Left hindlimb (tissue), 1 donor: ENCODE data around the gene USP33.
"Not testable (repeated sequence)": the region's sequence is repeated elsewhere in the genome, so short reads cannot be mapped to it uniquely, and the experiment has no call there.

ENCODE experiments used
- DNase-seq: peaks from one replicate; pipeline ENCODE4 v3.0.0-alpha.2; 2018

The USP33 gene

DNA sequence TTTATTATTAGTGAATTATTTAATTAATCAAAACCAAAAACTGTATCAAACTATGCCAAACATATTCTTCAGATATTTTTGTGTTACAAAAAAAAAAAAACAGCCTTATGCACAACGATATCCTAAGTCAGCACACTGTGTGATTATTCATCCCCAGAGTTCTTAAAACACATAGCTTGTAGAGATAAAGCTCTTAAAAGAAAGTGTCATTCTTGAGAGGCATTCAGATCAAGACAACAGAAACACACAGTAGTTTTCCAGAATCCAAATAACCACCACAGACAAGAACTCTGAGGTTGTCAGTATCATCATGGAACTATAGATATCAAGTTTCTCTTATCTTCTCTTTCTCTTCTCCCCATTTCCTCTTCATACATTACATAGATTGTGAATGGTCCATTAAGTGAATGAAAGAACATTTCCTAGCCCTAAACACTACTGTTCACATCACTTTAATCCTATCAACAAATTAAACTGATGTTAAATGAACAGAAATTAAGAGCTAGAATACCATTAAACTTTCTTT is 90.7 kb downstream of the USP33 start:
- no peak for DNase-seq

DNA sequence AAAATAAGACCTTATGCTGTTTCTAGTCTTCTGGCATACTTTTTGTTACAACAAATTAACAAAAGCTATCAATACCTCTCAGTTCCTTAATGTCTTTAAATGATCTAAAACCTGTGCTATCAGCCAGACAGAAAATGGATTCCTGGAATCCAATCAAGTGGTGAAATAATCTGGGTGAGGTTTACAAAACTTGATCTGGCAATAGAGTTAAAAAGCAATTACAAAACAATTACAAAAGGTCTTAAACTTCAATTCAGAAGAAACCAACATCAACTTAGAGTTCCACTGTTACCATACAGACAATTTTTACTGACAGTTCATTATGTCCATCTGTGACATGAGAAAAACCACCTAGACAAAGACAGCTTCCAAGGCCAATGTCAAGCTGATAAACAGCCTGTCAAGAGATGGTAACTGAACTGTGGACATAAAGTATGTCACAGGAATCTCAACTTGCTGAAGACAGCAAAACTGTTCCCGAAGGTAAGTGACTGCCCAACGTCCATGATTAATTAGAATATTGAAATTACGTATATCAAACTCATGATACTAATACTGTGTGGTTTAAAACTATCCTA is 94.6 kb downstream of the USP33 start:
- no peak for DNase-seq

DNA sequence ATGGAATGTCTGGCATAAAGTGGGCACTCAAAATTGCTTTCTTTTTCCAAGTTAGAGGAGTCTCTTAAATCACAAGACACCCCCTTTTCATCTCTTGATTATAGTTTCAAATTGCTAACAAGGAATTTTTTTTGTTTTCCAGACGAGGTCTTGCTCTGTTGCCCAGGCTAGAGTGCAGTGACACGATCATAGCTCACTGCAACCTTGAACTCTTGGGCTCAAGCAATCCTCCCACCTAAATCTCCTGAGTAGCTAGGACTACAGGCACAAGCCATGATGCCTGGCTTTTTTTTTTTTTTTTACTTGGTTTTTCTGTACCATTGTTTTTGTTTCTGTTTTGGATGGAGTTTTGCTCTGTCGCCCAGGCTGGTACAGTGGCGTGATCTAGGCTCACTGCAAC is 98.0 kb downstream of the USP33 start:
- no peak for DNase-seq

DNA sequence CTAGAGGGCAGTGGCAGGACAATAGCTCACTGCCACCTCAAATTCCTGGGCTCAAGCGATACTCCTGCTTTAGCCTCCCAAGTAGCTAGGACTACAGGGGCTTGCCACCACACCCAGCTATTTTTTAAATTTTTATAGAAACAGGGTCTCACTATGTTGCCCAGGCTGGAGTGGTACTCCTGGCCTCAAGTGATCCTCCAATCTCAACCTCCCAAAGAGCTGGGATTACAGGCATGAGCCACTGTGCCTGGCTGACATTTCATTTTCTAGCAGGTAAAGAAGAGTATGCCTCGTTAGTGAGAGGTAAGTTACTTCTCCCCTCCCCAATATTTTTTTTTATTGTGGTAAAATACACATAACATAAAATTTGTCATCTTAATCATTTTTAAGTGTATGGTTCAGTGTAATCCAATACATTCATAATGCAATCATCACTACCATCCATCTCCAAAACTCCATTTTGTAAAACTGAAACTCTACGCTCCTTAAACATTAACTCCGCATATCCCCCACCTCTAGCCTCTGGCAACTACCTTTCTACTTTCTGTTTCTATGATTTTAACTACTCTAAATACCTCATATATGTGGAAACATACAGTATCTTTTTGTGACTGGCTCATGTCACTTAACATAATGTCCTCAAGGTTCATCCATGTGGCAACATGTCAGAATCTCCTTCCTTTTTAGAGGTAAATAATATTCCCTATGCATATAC is 99.6 kb downstream of the USP33 start:
- no peak for DNase-seq

DNA sequence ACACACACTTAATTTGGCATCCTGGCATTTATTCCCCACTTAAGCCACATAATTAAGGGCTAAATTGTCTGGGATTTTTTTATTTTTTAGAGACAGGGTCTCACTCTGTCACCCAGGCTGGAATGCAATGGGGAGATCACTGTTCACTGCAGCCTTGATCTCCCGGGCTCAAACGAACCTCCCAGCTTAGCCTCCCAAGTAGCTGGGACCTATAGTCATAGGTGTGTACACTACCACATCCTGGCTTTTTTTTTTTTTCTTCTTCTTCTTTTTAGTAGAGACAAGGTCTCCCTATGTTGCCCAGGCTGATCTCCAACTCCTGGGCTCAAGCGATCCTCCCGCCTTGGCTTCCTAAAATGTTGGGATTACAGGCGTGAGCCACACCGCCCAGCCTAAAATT is 101.4 kb downstream of the USP33 start:
- no peak for DNase-seq

DNA sequence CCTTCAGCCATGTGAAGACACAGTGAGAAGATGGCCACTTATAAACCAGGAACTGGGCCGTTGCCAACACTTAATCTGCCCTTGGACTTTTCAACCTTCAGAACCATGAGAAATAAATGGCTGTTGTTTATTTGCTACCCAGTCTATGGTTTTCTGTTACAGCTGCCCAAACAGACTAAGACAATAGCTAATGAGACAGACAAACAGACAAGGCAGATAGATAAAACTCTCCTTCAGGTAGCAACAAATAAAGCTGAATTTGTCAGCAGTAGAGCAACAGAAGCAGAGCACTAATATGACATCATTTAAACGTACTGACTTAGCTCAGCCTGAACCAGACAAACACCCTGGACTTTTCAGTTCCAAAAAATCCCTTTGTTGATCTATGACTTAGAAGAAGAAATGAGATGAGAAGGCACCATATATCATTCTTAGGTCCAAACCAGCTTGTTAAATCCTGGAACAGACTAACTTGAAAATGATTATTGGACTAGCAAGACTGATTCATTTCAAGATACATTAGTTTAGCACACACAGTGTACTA is 104.1 kb downstream of the USP33 start:
- no peak for DNase-seq

DNA sequence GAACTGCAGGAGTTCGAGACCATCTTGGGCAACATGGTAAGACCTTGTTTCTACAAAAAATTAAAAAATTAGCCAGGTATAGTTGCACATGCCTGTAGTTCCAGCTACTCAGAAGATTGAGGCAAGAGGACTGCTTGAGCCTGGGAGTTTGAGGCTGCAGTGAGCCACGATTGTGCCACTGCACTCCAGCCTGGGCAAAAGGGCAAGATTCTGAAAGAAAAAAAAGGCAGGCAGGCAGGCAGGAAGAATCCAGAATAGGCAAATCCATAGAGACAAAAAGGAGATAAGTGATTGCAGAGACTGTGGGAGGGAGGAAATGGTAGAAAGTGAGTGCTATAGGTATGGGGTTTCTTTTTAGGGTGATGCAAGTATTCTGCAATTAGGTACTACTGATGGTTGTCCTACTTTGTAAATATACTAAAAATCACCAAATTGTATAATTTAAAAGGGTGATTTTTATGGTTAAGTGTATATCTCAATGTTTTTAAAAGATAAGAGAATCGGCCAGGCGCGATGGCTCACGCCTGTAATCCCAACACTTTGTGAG is 106.6 kb downstream of the USP33 start:
- no peak for DNase-seq

DNA sequence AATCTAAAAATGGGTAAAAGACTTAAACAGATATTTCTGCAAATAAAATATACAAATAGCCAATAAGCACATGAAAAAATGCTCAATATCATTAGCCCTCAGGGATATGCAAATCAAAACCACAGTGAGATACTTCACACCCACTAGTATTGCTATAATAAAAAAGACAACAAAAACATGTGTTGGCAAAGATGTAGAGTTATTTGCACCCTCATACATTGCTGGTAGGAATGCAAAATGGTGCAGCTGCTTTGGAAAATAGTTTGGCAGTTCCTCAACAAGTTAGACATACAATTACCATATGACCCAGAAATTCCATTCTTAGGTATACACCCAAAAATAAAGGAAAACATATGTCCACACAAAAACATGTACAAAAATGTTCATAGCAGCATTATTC is 107.4 kb downstream of the USP33 start:
- no peak for DNase-seq

DNA sequence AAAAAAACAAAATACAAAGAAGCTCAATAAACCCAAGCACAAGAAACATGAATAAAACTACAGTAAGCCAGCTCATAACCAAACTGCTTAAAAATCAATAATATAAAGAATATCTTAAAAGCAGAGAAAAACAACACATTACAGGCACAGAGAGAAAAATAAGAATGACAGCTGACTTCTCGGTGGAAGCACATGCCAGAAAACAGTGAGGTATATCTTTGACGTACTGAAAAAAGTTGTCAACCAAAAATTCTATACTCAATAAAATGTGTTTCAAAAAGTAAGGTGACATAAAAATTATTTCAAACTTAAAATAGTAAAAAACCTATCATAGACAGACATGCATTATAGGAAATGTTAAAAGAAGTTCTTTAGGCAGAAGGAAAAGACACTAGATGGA is 110.5 kb downstream of the USP33 start:
- no peak for DNase-seq

DNA sequence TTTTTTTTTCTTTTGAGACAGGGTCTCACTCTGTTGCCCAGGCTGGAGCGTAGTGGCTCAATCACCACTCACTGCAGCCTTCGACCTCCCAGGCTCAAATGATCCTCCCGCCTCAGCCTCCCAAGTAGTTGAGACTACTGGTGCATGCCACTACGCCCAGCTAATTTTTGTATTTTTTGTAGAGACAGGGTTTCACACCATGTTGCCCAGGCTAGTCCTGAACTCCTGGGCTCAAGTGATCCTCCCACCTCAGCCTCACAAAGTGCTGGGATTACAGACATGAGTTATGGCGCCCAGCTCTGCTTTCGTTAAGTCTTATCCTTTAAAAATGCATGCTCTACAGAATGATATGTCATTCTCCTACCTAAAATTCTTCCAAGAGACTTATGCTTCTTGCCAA is 113.4 kb downstream of the USP33 start:
- not testable (repeated sequence) for DNase-seq
